ENCODE measurements around the gene SNTG2. TPM values are rescaled to one million over a fixed set of nuclear protein-coding genes. Genes with fewer than 3 reads are reported as not detected.
A peak's percentile ranks its signal among the peaks of the same experiment; 100 is the strongest.

SNTG2 gene
- total RNA-seq, 1 donor from 2014 or later, result 2.7 TPM

- DNase-seq, result no peak
Measured at GRCh38 chr2:1238598-1239138, 288.0 kb downstream of the SNTG2 start.

GRCh38 chr2:1245193-1245592, 294.5 kb downstream of the SNTG2 start:
- no peak for DNase-seq

GRCh38 chr2:1246239-1246638, 295.6 kb downstream of the SNTG2 start:
- no peak for DNase-seq

GRCh38 chr2:1246991-1247390, 296.3 kb downstream of the SNTG2 start:
- DNase-seq, result no peak

- DNase-seq, result no peak
Measured at GRCh38 chr2:1248187-1248586, 297.5 kb downstream of the SNTG2 start.

- DNase-seq, result no peak
Measured at GRCh38 chr2:1249897-1250687, 299.4 kb downstream of the SNTG2 start.

GRCh38 chr2:1251520-1251919, 300.9 kb downstream of the SNTG2 start:
- DNase-seq, result no peak

GRCh38 chr2:1253629-1254028, 303.0 kb downstream of the SNTG2 start:
- no peak for DNase-seq

GRCh38 chr2:1254662-1255343, 304.2 kb downstream of the SNTG2 start:
- DNase-seq, result no peak

GRCh38 chr2:1256632-1257324, 306.1 kb downstream of the SNTG2 start:
- DNase-seq, result no peak

- DNase-seq, result no peak
Measured at GRCh38 chr2:1257334-1257733, 306.7 kb downstream of the SNTG2 start.

- no peak for DNase-seq
Measured at GRCh38 chr2:1259746-1260145, 309.1 kb downstream of the SNTG2 start.

GRCh38 chr2:1262609-1263008, 312.0 kb downstream of the SNTG2 start:
- DNase-seq, result no peak

GRCh38 chr2:1265454-1265853, 314.8 kb downstream of the SNTG2 start:
- DNase-seq, result no peak

- DNase-seq, result no peak
Measured at GRCh38 chr2:1266351-1266750, 315.7 kb downstream of the SNTG2 start.

GRCh38 chr2:1268034-1268433, 317.4 kb downstream of the SNTG2 start:
- DNase-seq, result no peak

- DNase-seq, result no peak
Measured at GRCh38 chr2:1269812-1270211, 319.2 kb downstream of the SNTG2 start.

GRCh38 chr2:1272835-1273234, 322.2 kb downstream of the SNTG2 start:
- DNase-seq, result no peak

- DNase-seq, result no peak
Measured at GRCh38 chr2:1277634-1278033, 327.0 kb downstream of the SNTG2 start.

- no peak for DNase-seq
Measured at GRCh38 chr2:1278125-1278524, 327.5 kb downstream of the SNTG2 start.

GRCh38 chr2:1278861-1279260, 328.2 kb downstream of the SNTG2 start:
- no peak for DNase-seq

- peak; percentile 12 for DNase-seq
Measured at GRCh38 chr2:1282552-1282951, 331.9 kb downstream of the SNTG2 start.
